IMR-90 (cell line): ENCODE measurements around the gene GNAZ. TPM values are rescaled to one million over a fixed set of nuclear protein-coding genes. Genes with fewer than 3 reads are reported as not detected.

Experiments
- ATAC-seq: fragments of 200-7000 bp; cut with Tn5 transposase; 2 replicates; pipeline ENCODE4 v1.9.1; 2020; ENCODE audit warnings: low read depth, mild to moderate bottlenecking, moderate library complexity
- BruUV-seq: library from RNA; stranded (reverse); fragments of 400-500 nt; replicated peaks from 2 replicates; lab custom pipeline; 2021; lab: Mats Ljungman, UMichigan
- CTCF ChIA-PET: fragments of 300-600 bp; formaldehyde crosslinking; extraction: SDS; loops from one replicate; lab custom pipeline; 2021; ENCODE audit warnings: antibody characterized with exemption; lab: Yijun Ruan, JAX
- POLR2A ChIA-PET: fragments of 300-600 bp; sonication (Branson Sonifier 250); formaldehyde crosslinking; loops from one replicate; lab custom pipeline; 2022; ENCODE audit warnings: antibody characterized with exemption; ENCODE audit not compliant: unreplicated experiment; lab: Charles Lee
- DNase-seq: peaks from one replicate; pipeline ENCODE4 v3.0.0; 2013
- H2AFZ ChIP-seq: replicated peaks from 2 replicates; pipeline ENCODE3; 2013; ENCODE audit warnings: low read length, mild to moderate bottlenecking; ENCODE audit not compliant: poor library complexity
- H2AK5ac ChIP-seq: 2 replicates; pipeline ENCODE4 v1.6.1; 2013; ENCODE audit warnings: low read depth, low read length, inconsistent platforms
- H2AK9ac ChIP-seq: replicated peaks from 2 replicates; pipeline ENCODE3; 2013; ENCODE audit warnings: mild to moderate bottlenecking, low read depth, low read length, moderate library complexity; ENCODE audit not compliant: poor library complexity
- H2BK120ac ChIP-seq: 2 replicates; pipeline ENCODE4 v1.6.1; 2013; ENCODE audit warnings: low read depth, low read length, inconsistent platforms
- H2BK15ac ChIP-seq: 3 replicates; pipeline ENCODE4 v1.6.1; 2013; ENCODE audit warnings: low read depth, low read length, inconsistent platforms
- H2BK20ac ChIP-seq: 2 replicates; pipeline ENCODE4 v1.6.1; 2013; ENCODE audit warnings: low read depth, mild to moderate bottlenecking, inconsistent platforms, low read length, moderate library complexity
- H2BK5ac ChIP-seq: 2 replicates; pipeline ENCODE4 v1.6.1; 2013; ENCODE audit warnings: mild to moderate bottlenecking, low read depth, low read length, inconsistent platforms; ENCODE audit not compliant: poor library complexity, severe bottlenecking
- H3K14ac ChIP-seq: replicated peaks from 2 replicates; pipeline ENCODE4 v1.6.1; 2013; ENCODE audit warnings: low read depth, low read length, inconsistent platforms
- H3K18ac ChIP-seq: 2 replicates; pipeline ENCODE4 v1.6.1; 2013; ENCODE audit warnings: low read depth, low read length, control low read depth
- H3K23ac ChIP-seq: 2 replicates; pipeline ENCODE4 v1.6.1; 2013; ENCODE audit warnings: low read depth, low read length, inconsistent platforms
- H3K27ac ChIP-seq: 2 replicates; pipeline ENCODE4 v1.5.1; 2013; ENCODE audit warnings: mild to moderate bottlenecking, control low read depth, low read length; ENCODE audit not compliant: insufficient read depth
- H3K27me3 ChIP-seq: 2 replicates; pipeline ENCODE4 v1.6.1; 2013; ENCODE audit warnings: low read length; ENCODE audit not compliant: control insufficient read depth, insufficient read depth
- H3K36me3 ChIP-seq: 2 replicates; pipeline ENCODE4 v1.6.1; 2013; ENCODE audit warnings: low read length, mixed read lengths; ENCODE audit not compliant: control insufficient read depth, insufficient read depth
- H3K4ac ChIP-seq: 2 replicates; pipeline ENCODE4 v1.6.1; 2013; ENCODE audit warnings: low read depth, low read length, inconsistent platforms
- H3K4me1 ChIP-seq: 2 replicates; pipeline ENCODE4 v1.6.1; 2013; ENCODE audit warnings: low read length, mixed read lengths; ENCODE audit not compliant: control insufficient read depth, insufficient read depth
- H3K4me2 ChIP-seq: 2 replicates; pipeline ENCODE4 v1.6.1; 2013; ENCODE audit warnings: low read depth, mild to moderate bottlenecking, control low read depth, low read length, moderate library complexity
- H3K4me3 ChIP-seq: 2 replicates; pipeline ENCODE4 v1.5.1; 2013; ENCODE audit warnings: low read depth, mild to moderate bottlenecking, control low read depth, low read length, moderate library complexity; ENCODE audit not compliant: insufficient read depth
- H3K56ac ChIP-seq: 2 replicates; pipeline ENCODE4 v1.6.1; 2013; ENCODE audit warnings: low read length, inconsistent platforms; ENCODE audit not compliant: insufficient read depth; ENCODE audit errors: extremely low read depth
- H3K79me1 ChIP-seq, 2 experiments: 2 replicates each; pipeline ENCODE4 v1.6.1; 2013; ENCODE audit warnings: low read length in 2 of 2, inconsistent platforms in 1 of 2, low read depth in 1 of 2
- H3K9ac ChIP-seq: 2 replicates; pipeline ENCODE4 v1.6.1; 2013; ENCODE audit warnings: low read depth, low read length, control low read depth
- H3K9me1 ChIP-seq: 2 replicates; pipeline ENCODE4 v1.6.1; 2013; ENCODE audit warnings: low read length, inconsistent platforms; ENCODE audit not compliant: insufficient read depth
- H3K9me3 ChIP-seq: 2 replicates; pipeline ENCODE4 v1.6.1; 2013; ENCODE audit warnings: low read length; ENCODE audit not compliant: control insufficient read depth, insufficient read depth
- H4K20me1 ChIP-seq: 2 replicates; pipeline ENCODE4 v1.6.1; 2013; ENCODE audit warnings: low read length, inconsistent platforms; ENCODE audit not compliant: insufficient read depth
- H4K5ac ChIP-seq: 2 replicates; pipeline ENCODE4 v1.6.1; 2013; ENCODE audit warnings: mild to moderate bottlenecking, low read depth, low read length, control low read depth
- H4K8ac ChIP-seq, 2 experiments: 2 replicates each; pipeline ENCODE4 v1.6.1; 2013; ENCODE audit warnings: low read depth in 2 of 2, low read length in 2 of 2, control low read depth in 1 of 2, inconsistent platforms in 1 of 2
- H4K91ac ChIP-seq: 2 replicates; pipeline ENCODE4 v1.6.1; 2013; ENCODE audit warnings: low read depth, low read length, inconsistent platforms; ENCODE audit not compliant: insufficient read depth
- BHLHE40 ChIP-seq: fragments of 150-350 bp; IDR thresholded peaks from 2 replicates; pipeline ENCODE4 v1.6.1; 2016; ENCODE audit warnings: mild to moderate bottlenecking, low read depth, low read length
- CHD1 ChIP-seq: IDR thresholded peaks from 2 replicates; pipeline ENCODE4 v1.6.1; 2012; ENCODE audit warnings: low read depth, low read length, improper control_type of control experiment
- CTCF ChIP-seq: conservative IDR thresholded peaks from 2 replicates; pipeline ENCODE4 v1.5.1; 2012; ENCODE audit warnings: mild to moderate bottlenecking, low read depth, low read length, improper control_type of control experiment
- ELK1 ChIP-seq: fragments of 150-350 bp; IDR thresholded peaks from 2 replicates; pipeline ENCODE4 v1.6.1; 2016; ENCODE audit warnings: low read depth, mild to moderate bottlenecking, low read length, moderate library complexity, borderline replicate concordance
- FOS ChIP-seq: fragments of 150-350 bp; IDR thresholded peaks from 2 replicates; pipeline ENCODE4 v1.6.1; 2016; ENCODE audit warnings: low read depth, low read length
- MAFK ChIP-seq: IDR thresholded peaks from 2 replicates; pipeline ENCODE4 v1.6.1; 2012; ENCODE audit warnings: low read depth, low read length, improper control_type of control experiment
- MAZ ChIP-seq: IDR thresholded peaks from 2 replicates; pipeline ENCODE4 v1.6.1; 2012; ENCODE audit warnings: low read depth, mild to moderate bottlenecking, low read length, improper control_type of control experiment, moderate library complexity, borderline replicate concordance
- MXI1 ChIP-seq: IDR thresholded peaks from 2 replicates; pipeline ENCODE4 v1.6.1; 2012; ENCODE audit warnings: low read depth, mild to moderate bottlenecking, low read length, moderate library complexity, borderline replicate concordance
- NFE2L2 ChIP-seq: fragments of 150-350 bp; IDR thresholded peaks from 2 replicates; pipeline ENCODE4 v1.6.1; 2016; ENCODE audit warnings: low read depth, mild to moderate bottlenecking, low read length
- POLR2A ChIP-seq: IDR thresholded peaks from 2 replicates; pipeline ENCODE4 v1.6.1; 2012; ENCODE audit warnings: mild to moderate bottlenecking, low read depth, low read length
- RAD21 ChIP-seq: IDR thresholded peaks from 2 replicates; pipeline ENCODE4 v1.6.1; 2012; ENCODE audit warnings: low read length, improper control_type of control experiment
- RCOR1 ChIP-seq: IDR thresholded peaks from 2 replicates; pipeline ENCODE4 v1.6.1; 2012; ENCODE audit warnings: mild to moderate bottlenecking, low read length, improper control_type of control experiment; ENCODE audit not compliant: insufficient replicate concordance
- RFX5 ChIP-seq: IDR thresholded peaks from 2 replicates; pipeline ENCODE4 v1.8.0; 2012; ENCODE audit warnings: low read depth, mild to moderate bottlenecking, low read length, moderate library complexity
- WGBS, 2 experiments: methylation state at CpG; one replicate each; pipeline versions ENCODE4 v1.1.5 to v1.1.7; 2013; ENCODE audit warnings: missing lambda C conversion rate in 2 of 2; ENCODE audit not compliant: insufficient read length in 1 of 2; ENCODE audit errors: extremely low coverage in 2 of 2; 5-methylcytosine and 5-hydroxymethylcytosine counted together
- dilution Hi-C: fragments of 300-500 bp; cut with HindIII; formaldehyde crosslinking; loops from one replicate; pipeline ENCODE4 v1.14.3; 2018; ENCODE audit warnings: low sequenced_read_pairs; ENCODE audit not compliant: unreplicated experiment
- in situ Hi-C: fragments of 300-500 bp; cut with MboI; formaldehyde crosslinking; loops from 3 replicates; pipeline ENCODE4 v1.14.3; 2019; ENCODE audit warnings: low sequenced_read_pairs, inconsistent platforms, mixed read lengths
- intact Hi-C: fragments of 100-400 bp; cut with micrococcal nuclease; formaldehyde crosslinking; loops from 2 replicates; pipeline ENCODE4 v1.10.0; 2022
- polyA plus RNA-seq, 3 experiments: library from polyadenylated mRNA; depleted of rRNA; stranded (reverse); fragments of >200 nt; gene quantifications; 2 replicates each; pipeline ENCODE4 v1.2.3, GENCODE V29; 2012; ENCODE audit warnings: low replicate concordance in 1 of 3
- total RNA-seq: library from RNA; depleted of rRNA; stranded (reverse); fragments of >200 nt; gene quantifications from 2 replicates; pipeline ENCODE4 v1.2.3, GENCODE V29; 2012

The GNAZ gene
- total and polyA plus RNA-seq, 2 of the 4 experiments (the other 2 are of a cell fraction), result 1.5 to 2.5 TPM

GRCh38 chr22:23114721-23115020, 44.4 kb downstream of the GNAZ start (continued):
- TF ChIP-seq CHD1 (no peak), RCOR1 (no peak), POLR2A (no peak)

GRCh38 chr22:23115369-23115768, 45.0 kb downstream of the GNAZ start:
- CTCF ChIA-PET, result no interaction called here

More at GRCh38 chr22:23115369-23115768, 45.0 kb downstream of the GNAZ start:
- Histone ChIP-seq H4K91ac (no peak overlapping the region), H3K56ac (no peak overlapping the region), H2AFZ (no peak overlapping the region), H2BK20ac (no peak overlapping the region), H4K8ac (no peak overlapping the region), H3K4me3 (no peak overlapping the region), H3K36me3 (no peaks in the 10 kb centered on the region), H2BK15ac (no peak overlapping the region), H3K9me3 (no peaks in the 10 kb centered on the region), H3K79me1 (no peaks in the 10 kb centered on the region), H3K4me1 (no peaks in the 10 kb centered on the region), H3K4me2 (no peak overlapping the region), H2AK5ac (no peak overlapping the region), H2BK5ac (no peak overlapping the region), H3K18ac (no peak overlapping the region), H3K4ac (no peak overlapping the region), H3K23ac (no peak overlapping the region), H2AK9ac (no peak overlapping the region), H4K20me1 (no peaks in the 10 kb centered on the region; the same call in 1 of the 2 replicates), H4K5ac (no peak overlapping the region), H3K9ac (no peak overlapping the region), H3K14ac (no peak overlapping the region), H3K9me1 (no peaks in the 10 kb centered on the region), H2BK120ac (no peak overlapping the region), H3K27me3 (peaks cover 6% of the 10 kb centered on the region; the same call in 1 of the 2 replicates), H3K27ac (no peak overlapping the region)
- intact Hi-C loops, result no loop called here
- in situ Hi-C loops, result no loop called here
- WGBS, 2 experiments, result 73% methylated on average over 3 of the region's 7 CpGs; no CpG with 5 or more reads in 1 of the 2 experiments
- no peak for DNase-seq
- TF ChIP-seq RFX5 (no peak), FOS (no peak), ELK1 (no peak), BHLHE40 (no peak), POLR2A (no peak), MAZ (no peak), MXI1 (no peak), NFE2L2 (no peak), RAD21 (no peak), MAFK (no peak), CTCF (no peak), CHD1 (no peak)
- no TSS peak for BruUV-seq
- ATAC-seq, result no peak
- POLR2A ChIA-PET, result no interaction called here
- dilution Hi-C loops, result no loop called here
